Thyroid gland (tissue), 4 donors: ENCODE data around the gene MYO16.
A peak's percentile ranks its signal among the peaks of the same experiment; 100 is the strongest.

Experiments
- CTCF ChIP-seq, 6 experiments: fragments of 200-600 bp in 3 of 6; fragments of 450-650 bp in 3 of 6; sonication (generic) in 3 of 6; IDR thresholded peaks; one replicate each; pipeline ENCODE4 v1.5.1; 2016 to 2019; ENCODE audit warnings: antibody characterized with exemption in 6 of 6, mild to moderate bottlenecking in 2 of 6, inconsistent platforms in 1 of 6, moderate library complexity in 1 of 6
- POLR2A ChIP-seq, 2 donors: fragments of 450-650 bp; IDR thresholded peaks; one replicate each; pipeline ENCODE4 v1.6.1; 2017; ENCODE audit warnings: antibody characterized with exemption in 2 of 2, mild to moderate bottlenecking in 2 of 2, moderate library complexity in 1 of 2

GRCh38 chr13:108609353-108609752 is 20.1 kb upstream of the MYO16 start:
- no peak for TF ChIP-seq POLR2A (IDR thresholded peaks at IDR 0.05)
- peak in 2 of 6 experiments; percentile 10 to 27 for TF ChIP-seq CTCF (IDR thresholded peaks at IDR 0.05)
